ENCODE results near the gene HFE.
"Not testable (repeated sequence)": the region's sequence is repeated elsewhere in the genome, so short reads cannot be mapped to it uniquely, and the experiment has no call there.

HFE gene

GRCh38 chr6:26087284-26088115, at the start of gene HFE:
TSS of gene HFE (plus strand) at chr6:26087429. CDS start at chr6:26087441, 12 bp downstream.
- DNase-seq = no peak

GRCh38 chr6:26041946-26042345, 45.3 kb upstream of the HFE start:
- DNase-seq = no peak

GRCh38 chr6:26043384-26044139, 43.7 kb upstream of the HFE start:
- DNase-seq = no peak

GRCh38 chr6:26044140-26045064, 42.8 kb upstream of the HFE start:
- no peak for DNase-seq

GRCh38 chr6:26045065-26045927, 41.9 kb upstream of the HFE start:
- DNase-seq = no peak

GRCh38 chr6:26045928-26046368, 41.3 kb upstream of the HFE start:
- DNase-seq = no peak

GRCh38 chr6:26047329-26047728, 39.9 kb upstream of the HFE start:
- not testable (repeated sequence) for DNase-seq

- DNase-seq = no peak
Observed at GRCh38 chr6:26048590-26048989, 38.6 kb upstream of the HFE start.

- no peak for DNase-seq
Observed at GRCh38 chr6:26051665-26052310, 35.4 kb upstream of the HFE start.

GRCh38 chr6:26052762-26053250, 34.4 kb upstream of the HFE start:
- not testable (repeated sequence) for DNase-seq

- DNase-seq = no peak
Observed at GRCh38 chr6:26053992-26054780, 33.0 kb upstream of the HFE start.

- DNase-seq = peak; percentile 75
Observed at GRCh38 chr6:26054781-26055718, 32.2 kb upstream of the HFE start.

- peak; percentile 88 for DNase-seq
Observed at GRCh38 chr6:26055719-26056582, 31.3 kb upstream of the HFE start.

GRCh38 chr6:26056583-26057350, 30.5 kb upstream of the HFE start:
- DNase-seq = no peak

GRCh38 chr6:26057899-26058298, 29.3 kb upstream of the HFE start:
- DNase-seq = no peak

GRCh38 chr6:26058477-26059033, 28.7 kb upstream of the HFE start:
- not testable (repeated sequence) for DNase-seq

GRCh38 chr6:26059941-26060340, 27.3 kb upstream of the HFE start:
- DNase-seq = no peak
